ENCODE measurements around the gene VPS4A.

- TF ChIP-seq, protein P1, sequence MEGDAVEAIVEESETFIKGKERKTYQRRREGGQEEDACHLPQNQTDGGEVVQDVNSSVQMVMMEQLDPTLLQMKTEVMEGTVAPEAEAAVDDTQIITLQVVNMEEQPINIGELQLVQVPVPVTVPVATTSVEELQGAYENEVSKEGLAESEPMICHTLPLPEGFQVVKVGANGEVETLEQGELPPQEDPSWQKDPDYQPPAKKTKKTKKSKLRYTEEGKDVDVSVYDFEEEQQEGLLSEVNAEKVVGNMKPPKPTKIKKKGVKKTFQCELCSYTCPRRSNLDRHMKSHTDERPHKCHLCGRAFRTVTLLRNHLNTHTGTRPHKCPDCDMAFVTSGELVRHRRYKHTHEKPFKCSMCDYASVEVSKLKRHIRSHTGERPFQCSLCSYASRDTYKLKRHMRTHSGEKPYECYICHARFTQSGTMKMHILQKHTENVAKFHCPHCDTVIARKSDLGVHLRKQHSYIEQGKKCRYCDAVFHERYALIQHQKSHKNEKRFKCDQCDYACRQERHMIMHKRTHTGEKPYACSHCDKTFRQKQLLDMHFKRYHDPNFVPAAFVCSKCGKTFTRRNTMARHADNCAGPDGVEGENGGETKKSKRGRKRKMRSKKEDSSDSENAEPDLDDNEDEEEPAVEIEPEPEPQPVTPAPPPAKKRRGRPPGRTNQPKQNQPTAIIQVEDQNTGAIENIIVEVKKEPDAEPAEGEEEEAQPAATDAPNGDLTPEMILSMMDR (conservative IDR thresholded peaks at IDR 0.05; ENCODE audit: low read depth, low read length) = no peak
- TF ChIP-seq EZH2 (IDR thresholded peaks at IDR 0.05; ENCODE audit: low read length, unreplicated experiment) (no peak), EZH2phosphoT487 (IDR thresholded peaks at IDR 0.05; ENCODE audit: borderline replicate concordance, low read length) (no peak)
Observed at GRCh38 chr16:69277413-69277812, 33.7 kb upstream of the VPS4A start.
